Measurements from ENCODE around the gene DAB1. TPM values are rescaled to one million over a fixed set of nuclear protein-coding genes. Genes with fewer than 3 reads are reported as not detected.

The DAB1 gene
- total and polyA plus RNA-seq, 2 of the 8 experiments (the other 6 are each of a cell fraction or from before 2014, with no cell fraction given) = 4.4 to 11.8 TPM

GRCh38 chr1:57293214-57293613, 130.6 kb downstream of the DAB1 start:
- FAIRE-seq = no peak
- H3K4ac ChIP-seq (replicated peaks; ENCODE audit: insufficient read length, low read depth, low read length) = no peak overlapping the region
- H2BK12ac ChIP-seq (ENCODE audit: low read depth, low read length) = no peak overlapping the region
- no peak overlapping the region for H4K91ac ChIP-seq (replicated peaks; ENCODE audit: insufficient read length, low read length)
- H3K18ac ChIP-seq (ENCODE audit: extremely low read depth, low read length) = no peak overlapping the region
- no peak overlapping the region for H3K27ac ChIP-seq (ENCODE audit: low read depth, low read length)
- no peak overlapping the region for H2BK120ac ChIP-seq (replicated peaks; ENCODE audit: low read depth, low read length)
- H2BK5ac ChIP-seq (ENCODE audit: low read depth, low read length) = no peak overlapping the region
- CTCF ChIA-PET (ENCODE audit: partially characterized antibody) = interaction anchor here (0.5 to 1.0 kb wide), 2 partner anchors 23 to 578 kb away, joined by 3 read pairs; no protein-coding TSS in a partner anchor
- no peak overlapping the region for H4K5ac ChIP-seq (ENCODE audit: insufficient read length, low read depth, low read length)
- H3K23ac ChIP-seq (ENCODE audit: insufficient read length) = no peak overlapping the region
- no peak overlapping the region for H2BK15ac ChIP-seq (ENCODE audit: low read length)
- POLR2A ChIA-PET (ENCODE audit: partially characterized antibody) = interaction anchor here (1.2 kb wide), 1 partner anchor 18 kb away, joined by 4 read pairs; no protein-coding TSS in a partner anchor
- DNase-seq (ENCODE audit: low read depth in 1 of 2, low spot score in 2 of 2) = no peak
- H2AFZ ChIP-seq (ENCODE audit: low read length) = no peak overlapping the region
- H3K9me3 ChIP-seq (ENCODE audit: insufficient read depth in 2 of 2, low read depth in 1 of 2, low read length in 1 of 2) = no peaks in the 10 kb centered on the region
- no peaks in the 10 kb centered on the region for H3K79me2 ChIP-seq (ENCODE audit: control insufficient read depth in 1 of 2, insufficient read depth in 2 of 2, low read length in 2 of 2)
- H3K4me1 ChIP-seq (replicated peaks in 1 of 4; ENCODE audit: control insufficient read depth in 3 of 4, insufficient read depth in 4 of 4, low read length in 3 of 4) = no peaks in the 10 kb centered on the region
- no peak overlapping the region for H3K56ac ChIP-seq (replicated peaks; ENCODE audit: insufficient read length, low read depth, low read length)
- no peak overlapping the region for H2AK5ac ChIP-seq (ENCODE audit: low read depth, low read length)
- 85% methylated on average over 3 of the region's 3 CpGs; no CpG with 5 or more reads in 1 of the 2 experiments for WGBS, 2 experiments (ENCODE audit: extremely low coverage in 1 of 2, insufficient coverage in 1 of 2, insufficient read length in 1 of 2, insufficient replicate concordance in 2 of 2, low coverage in 1 of 2, low lambda C conversion rate in 2 of 2, missing lambda C conversion rate in 1 of 2)
- H3K79me1 ChIP-seq (ENCODE audit: low read depth, low read length) = no peaks in the 10 kb centered on the region
- H3K4me3 ChIP-seq (ENCODE audit: extremely low read depth in 1 of 4, insufficient read depth in 2 of 4, low read depth in 3 of 4, low read length in 4 of 4) = no peak overlapping the region
- H3K14ac ChIP-seq (ENCODE audit: insufficient read length) = no peak overlapping the region
- H3K36me3 ChIP-seq (ENCODE audit: control insufficient read depth in 2 of 4, insufficient read depth in 4 of 4, low read length in 3 of 4) = no peaks in the 10 kb centered on the region
- H2BK20ac ChIP-seq (ENCODE audit: low read length) = no peak overlapping the region
- no peak overlapping the region for H3K9ac ChIP-seq (replicated peaks in 1 of 4; ENCODE audit: extremely low read depth in 1 of 4, low read depth in 3 of 4, low read length in 3 of 4)
- no peak overlapping the region for H4K8ac ChIP-seq (ENCODE audit: extremely low read depth, insufficient read depth, low read length)
- H3K27me3 ChIP-seq (replicated peaks in 1 of 4; ENCODE audit: control insufficient read depth in 3 of 4, extremely low read depth in 1 of 4, insufficient read depth in 3 of 4, low read length in 3 of 4) = no peaks in the 10 kb centered on the region
- TF ChIP-seq SP2 (IDR thresholded peaks at IDR 0.05; ENCODE audit: low read length) (no peak), KDM1A (IDR thresholded peaks at IDR 0.05; ENCODE audit: borderline replicate concordance, low read length) (peak; percentile 82; the same call in 1 of the 2 replicates), CTCF (IDR thresholded peaks at IDR 0.05; ENCODE audit: control extremely low read depth in 1 of 3, insufficient read depth in 1 of 3, low read depth in 1 of 3, low read length in 3 of 3) (peak in 1 of 3 experiments; percentile 16; a peak in 1 of 4 replicates)
- H4K20me1 ChIP-seq (replicated peaks in 1 of 2; ENCODE audit: control insufficient read depth in 1 of 2, insufficient read depth in 2 of 2, low read length in 2 of 2) = no peaks in the 10 kb centered on the region
- no peak overlapping the region for H3K4me2 ChIP-seq (ENCODE audit: insufficient read depth in 1 of 2, low read depth in 2 of 2, low read length in 2 of 2)
- H3K23me2 ChIP-seq (ENCODE audit: low read depth, low read length) = no peaks in the 10 kb centered on the region; the same call in 1 of the 2 replicates

Data from H1 (cell line).